Trophoblast cell (in vitro differentiated cells and primary cell): ENCODE measurements around the gene SLC10A6.

Experiments used
- DNase-seq, 2 donors: peaks; one replicate each; pipeline ENCODE4 v3.0.0-alpha.2; 2016
- H2AFZ ChIP-seq: 2 replicates; pipeline ENCODE4 v1.6.1; 2013; ENCODE audit warnings: low read length, moderate library complexity, mild to moderate bottlenecking; ENCODE audit not compliant: insufficient read depth, poor library complexity
- H2AK5ac ChIP-seq: 2 replicates; pipeline ENCODE4 v1.6.1; 2013; ENCODE audit warnings: mild to moderate bottlenecking, low read length
- H2BK120ac ChIP-seq: 2 replicates; pipeline ENCODE4 v1.6.1; 2013; ENCODE audit warnings: low read length, mild to moderate bottlenecking, moderate library complexity; ENCODE audit not compliant: insufficient read depth, poor library complexity
- H2BK12ac ChIP-seq: 2 replicates; pipeline ENCODE4 v1.6.1; 2013; ENCODE audit warnings: mild to moderate bottlenecking, low read length, moderate library complexity
- H2BK5ac ChIP-seq: 2 replicates; pipeline ENCODE4 v1.6.1; 2013; ENCODE audit warnings: low read length, low read depth, moderate library complexity, mild to moderate bottlenecking; ENCODE audit not compliant: poor library complexity
- H3K14ac ChIP-seq: 2 replicates; pipeline ENCODE4 v1.6.1; 2013; ENCODE audit warnings: mild to moderate bottlenecking, low read length
- H3K18ac ChIP-seq: 2 replicates; pipeline ENCODE4 v1.6.1; 2013; ENCODE audit warnings: mild to moderate bottlenecking, low read length
- H3K23ac ChIP-seq: 2 replicates; pipeline ENCODE4 v1.6.1; 2013; ENCODE audit warnings: low read length
- H3K27ac ChIP-seq: 2 replicates; pipeline ENCODE4 v1.5.1; 2013; ENCODE audit warnings: low read depth, mild to moderate bottlenecking, inconsistent platforms, low read length, moderate library complexity
- H3K27me3 ChIP-seq: 2 replicates; pipeline ENCODE4 v1.6.1; 2013; ENCODE audit warnings: inconsistent platforms, mild to moderate bottlenecking, low read length, moderate library complexity; ENCODE audit not compliant: insufficient read depth
- H3K36me3 ChIP-seq, 2 experiments: 1 replicate in 1 of 2; 2 replicates in 1 of 2; pipeline ENCODE4 v1.6.1; 2013; ENCODE audit warnings: low read length in 2 of 2, mild to moderate bottlenecking in 2 of 2, moderate library complexity in 1 of 2; ENCODE audit not compliant: insufficient read depth in 2 of 2, control insufficient read depth in 1 of 2
- H3K4ac ChIP-seq: 2 replicates; pipeline ENCODE4 v1.6.1; 2013; ENCODE audit warnings: low read depth, mild to moderate bottlenecking, low read length, moderate library complexity
- H3K4me1 ChIP-seq, 2 experiments: 1 replicate in 1 of 2; 2 replicates in 1 of 2; pipeline ENCODE4 v1.6.1; 2013; ENCODE audit warnings: low read length in 2 of 2, mild to moderate bottlenecking in 2 of 2, moderate library complexity in 1 of 2; ENCODE audit not compliant: insufficient read depth in 2 of 2, control insufficient read depth in 1 of 2
- H3K4me2 ChIP-seq: 2 replicates; pipeline ENCODE4 v1.6.1; 2013; ENCODE audit warnings: inconsistent platforms, mild to moderate bottlenecking, low read length, moderate library complexity
- H3K4me3 ChIP-seq: 2 replicates; pipeline ENCODE4 v1.5.1; 2013; ENCODE audit warnings: mild to moderate bottlenecking, low read depth, low read length, inconsistent platforms
- H3K79me1 ChIP-seq: one replicate; pipeline ENCODE4 v1.6.1; 2013; ENCODE audit warnings: low read length
- H3K79me2 ChIP-seq: 2 replicates; pipeline ENCODE4 v1.6.1; 2013; ENCODE audit warnings: low read length, mild to moderate bottlenecking; ENCODE audit not compliant: control insufficient read depth, insufficient read depth, poor library complexity
- H3K9ac ChIP-seq: 2 replicates; pipeline ENCODE4 v1.6.1; 2013; ENCODE audit warnings: mild to moderate bottlenecking, low read length
- H3K9me3 ChIP-seq: 2 replicates; pipeline ENCODE4 v1.6.1; 2013; ENCODE audit warnings: low read depth, mild to moderate bottlenecking, control low read depth, inconsistent platforms, low read length; ENCODE audit not compliant: insufficient read depth
- H4K12ac ChIP-seq: 2 replicates; pipeline ENCODE4 v1.6.1; 2013; ENCODE audit warnings: low read depth, mild to moderate bottlenecking, low read length, moderate library complexity
- H4K8ac ChIP-seq: 2 replicates; pipeline ENCODE4 v1.6.1; 2013; ENCODE audit warnings: low read depth, mild to moderate bottlenecking, low read length, moderate library complexity
- H4K91ac ChIP-seq: one replicate; pipeline ENCODE4 v1.6.1; 2013; ENCODE audit warnings: low read depth, mild to moderate bottlenecking, low read length, moderate library complexity
- WGBS: extraction: QIAGEN DNeasy Blood & Tissue Kit; methylation state at CpG from one replicate; pipeline ENCODE4 v1.1.7; 2013; ENCODE audit warnings: missing lambda C conversion rate; ENCODE audit not compliant: insufficient read length, insufficient coverage; ENCODE audit errors: extremely low coverage; 5-methylcytosine and 5-hydroxymethylcytosine counted together

SLC10A6 gene

GRCh38 chr4:86791126-86791525 lies 58.1 kb downstream of the SLC10A6 start:
- Histone ChIP-seq H3K9ac (no peak overlapping the region), H2BK120ac (no peak overlapping the region), H4K91ac (no peak overlapping the region), H4K12ac (no peak overlapping the region), H3K4me3 (no peak overlapping the region), H3K79me1 (no peaks in the 10 kb centered on the region), H3K14ac (no peak overlapping the region), H3K79me2 (no peaks in the 10 kb centered on the region), H3K27me3 (no peaks in the 10 kb centered on the region), H3K4me1 (no peaks in the 10 kb centered on the region), H3K36me3 (peaks cover 6 to 14% of the 10 kb centered on the region in 2 experiments), H4K8ac (no peak overlapping the region), H3K23ac (no peak overlapping the region), H3K18ac (no peak overlapping the region), H3K4ac (no peak overlapping the region), H2AK5ac (no peak overlapping the region), H2BK5ac (no peak overlapping the region), H3K4me2 (no peak overlapping the region), H2BK12ac (no peak overlapping the region), H2AFZ (no peak overlapping the region), H3K27ac (no peak overlapping the region), H3K9me3 (peaks cover 5% of the 10 kb centered on the region)
- WGBS, result no CpG with 5 or more reads among the region's 8 CpGs
- peak; percentile 15 to 49 for DNase-seq

DNA sequence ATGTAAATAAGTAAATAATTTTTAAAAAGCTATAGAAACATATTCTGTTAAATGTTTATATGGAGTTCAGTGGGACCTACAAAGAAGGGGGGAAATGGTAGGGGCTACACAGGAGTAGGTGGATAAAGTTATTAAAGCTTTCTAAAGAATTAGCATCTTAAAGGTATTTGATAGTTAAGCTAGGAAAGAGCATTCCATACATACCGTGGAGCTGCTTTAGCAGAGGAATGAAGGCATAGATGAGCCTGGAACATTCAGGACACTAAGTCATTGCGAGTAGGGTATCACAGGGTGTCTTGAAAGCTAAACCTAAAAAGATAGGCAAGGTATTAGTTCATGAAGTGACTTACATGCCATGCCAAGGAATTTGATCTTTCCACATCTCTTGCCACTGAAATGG lies 60.4 kb downstream of the SLC10A6 start:
- Histone ChIP-seq H2BK12ac (no peak overlapping the region), H4K12ac (no peak overlapping the region), H2AFZ (no peak overlapping the region), H3K9ac (no peak overlapping the region), H2AK5ac (no peak overlapping the region), H3K9me3 (peaks cover 5% of the 10 kb centered on the region), H3K27me3 (no peaks in the 10 kb centered on the region), H3K4me2 (no peak overlapping the region), H3K36me3 (peaks cover 6 to 14% of the 10 kb centered on the region in 2 experiments), H4K91ac (no peak overlapping the region), H3K14ac (no peak overlapping the region), H2BK5ac (no peak overlapping the region), H3K79me1 (no peaks in the 10 kb centered on the region), H3K23ac (no peak overlapping the region), H3K4ac (no peak overlapping the region), H3K4me3 (no peak overlapping the region), H3K27ac (no peak overlapping the region), H3K4me1 (no peaks in the 10 kb centered on the region), H2BK120ac (no peak overlapping the region), H4K8ac (no peak overlapping the region), H3K18ac (no peak overlapping the region), H3K79me2 (no peaks in the 10 kb centered on the region)
- WGBS, result no CpG with 5 or more reads among the region's 2 CpGs
- DNase-seq, result peak in 1 of 2 donors; percentile 17

GRCh38 chr4:86778175-86778574 lies 71.0 kb downstream of the SLC10A6 start:
- H3K4me3 ChIP-seq, result no peak overlapping the region
- H3K9ac ChIP-seq, result no peak overlapping the region
- no peaks in the 10 kb centered on the region for H3K27me3 ChIP-seq
- no peak overlapping the region for H4K91ac ChIP-seq
- no peak overlapping the region for H3K14ac ChIP-seq
- no peak overlapping the region for H2BK12ac ChIP-seq
- no peak overlapping the region for H2BK120ac ChIP-seq
- H3K36me3 ChIP-seq, result peaks cover 2 to 3% of the 10 kb centered on the region in 2 experiments
- H3K79me1 ChIP-seq, result no peaks in the 10 kb centered on the region
- no CpG with 5 or more reads among the region's 4 CpGs for WGBS
- no peak overlapping the region for H3K4ac ChIP-seq
- no peak overlapping the region for H3K27ac ChIP-seq
- H4K8ac ChIP-seq, result no peak overlapping the region
- H3K23ac ChIP-seq, result no peak overlapping the region
- H3K79me2 ChIP-seq, result no peaks in the 10 kb centered on the region
- no peak overlapping the region for H4K12ac ChIP-seq
- DNase-seq, result no peak
- no peak overlapping the region for H2AK5ac ChIP-seq
- no peak overlapping the region for H3K18ac ChIP-seq
- no peaks in the 10 kb centered on the region for H3K4me1 ChIP-seq
- no peak overlapping the region for H3K4me2 ChIP-seq
- H2BK5ac ChIP-seq, result no peak overlapping the region
- H2AFZ ChIP-seq, result no peak overlapping the region
- no peaks in the 10 kb centered on the region for H3K9me3 ChIP-seq

DNA sequence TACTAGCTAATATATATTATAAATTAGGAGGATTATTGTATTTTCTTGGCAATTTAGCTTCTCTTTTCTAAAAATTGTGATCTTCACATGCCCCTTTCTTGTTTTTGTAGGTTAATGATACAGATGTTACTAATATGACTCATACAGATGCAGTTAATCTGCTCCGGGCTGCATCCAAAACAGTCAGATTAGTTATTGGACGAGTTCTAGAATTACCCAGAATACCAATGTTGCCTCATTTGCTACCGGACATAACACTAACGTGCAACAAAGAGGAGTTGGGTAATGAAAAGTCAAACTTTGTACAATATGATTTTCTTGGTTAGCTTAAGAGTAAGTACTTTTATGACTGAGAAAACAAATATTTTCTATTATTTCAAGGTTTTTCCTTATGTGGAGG lies 74.1 kb downstream of the SLC10A6 start:
- H3K27me3 ChIP-seq, result no peaks in the 10 kb centered on the region
- no peak overlapping the region for H3K4me2 ChIP-seq
- no peak overlapping the region for H3K23ac ChIP-seq
- H3K9ac ChIP-seq, result no peak overlapping the region
- no peak overlapping the region for H2BK12ac ChIP-seq
- no peak overlapping the region for H2AFZ ChIP-seq
- peaks cover 2 to 3% of the 10 kb centered on the region in 2 experiments for H3K36me3 ChIP-seq
- DNase-seq, result no peak
- no peak overlapping the region for H3K18ac ChIP-seq
- H4K91ac ChIP-seq, result no peak overlapping the region
- no peaks in the 10 kb centered on the region for H3K79me1 ChIP-seq
- WGBS, result no CpG with 5 or more reads among the region's 4 CpGs
- no peak overlapping the region for H3K14ac ChIP-seq
- no peak overlapping the region for H4K8ac ChIP-seq
- no peaks in the 10 kb centered on the region for H3K79me2 ChIP-seq
- H3K4me1 ChIP-seq, result no peaks in the 10 kb centered on the region
- no peak overlapping the region for H2BK120ac ChIP-seq
- H3K9me3 ChIP-seq, result no peaks in the 10 kb centered on the region
- H2AK5ac ChIP-seq, result no peak overlapping the region
- no peak overlapping the region for H4K12ac ChIP-seq
- H3K4me3 ChIP-seq, result no peak overlapping the region
- no peak overlapping the region for H3K4ac ChIP-seq
- H3K27ac ChIP-seq, result no peak overlapping the region
- H2BK5ac ChIP-seq, result no peak overlapping the region
